ENCODE data around the gene WDR7.

Gene WDR7

GRCh38 chr18:57022716-57023115 lies 371.6 kb downstream of the WDR7 start:
- Histone ChIP-seq H3K9me2 (ENCODE audit: low read depth, low read length) (no peaks in the 10 kb centered on the region), H2AFZ (ENCODE audit: low read length) (no peak overlapping the region), H3K27me3 (ENCODE audit: insufficient read depth, low read length) (no peaks in the 10 kb centered on the region), H3K9ac (ENCODE audit: low read length) (no peak overlapping the region), H3F3A (ENCODE audit: insufficient read depth, low read length) (no peaks in the 10 kb centered on the region), H3K4me3 (ENCODE audit: low read depth, low read length, poor library complexity, severe bottlenecking) (no peak overlapping the region), H3K4me2 (ENCODE audit: low read length) (no peak overlapping the region), H3K9me3 (ENCODE audit: low read length) (no peaks in the 10 kb centered on the region), H3K4me1 (ENCODE audit: insufficient read depth, low read length, severe bottlenecking) (peaks cover 11% of the 10 kb centered on the region), H3K79me2 (ENCODE audit: insufficient read depth, low read length) (no peaks in the 10 kb centered on the region), H3K27ac (ENCODE audit: low read depth, low read length, poor library complexity, severe bottlenecking) (no peak overlapping the region), H3K36me3 (ENCODE audit: insufficient read depth, low read length) (peaks cover 5% of the 10 kb centered on the region; the same call in 1 of the 2 replicates), H4K20me1 (ENCODE audit: insufficient read depth, low read length) (no peaks in the 10 kb centered on the region)
- TF ChIP-seq EZH2 (IDR thresholded peaks at IDR 0.05; ENCODE audit: borderline replicate concordance, low read length) (no peak), CTCF (IDR thresholded peaks at IDR 0.05; ENCODE audit: low read length) (no peak)

DNA sequence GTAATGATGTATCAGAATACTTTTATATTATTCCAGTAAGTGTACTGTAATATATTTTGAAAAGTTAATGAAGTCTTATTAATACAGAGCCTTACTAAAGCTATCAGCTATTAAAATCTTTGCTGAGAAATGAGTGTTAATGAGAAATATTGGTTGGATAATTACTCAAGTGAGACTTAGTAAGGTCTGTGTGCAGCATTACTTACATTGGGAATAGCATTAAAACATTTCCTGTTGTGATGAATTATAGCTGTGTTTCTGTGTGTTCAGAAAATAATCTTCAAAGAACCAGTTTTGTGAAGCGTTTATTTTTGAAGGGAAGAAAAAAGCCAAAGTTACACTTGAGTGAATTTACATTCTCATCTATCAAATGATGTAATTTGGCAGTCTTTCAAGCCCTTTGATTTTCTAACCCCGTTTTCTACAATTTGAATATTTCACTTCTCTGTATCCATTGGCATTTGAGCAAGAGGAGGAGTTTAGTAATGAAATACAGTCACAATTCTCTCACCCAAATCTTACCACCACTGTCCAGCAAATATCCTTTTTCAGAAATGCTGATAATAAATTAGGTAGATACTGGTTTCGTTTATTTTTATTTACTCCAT lies 372.2 kb downstream of the WDR7 start:
- no peak overlapping the region for H3K4me2 ChIP-seq (ENCODE audit: low read length)
- no peaks in the 10 kb centered on the region for H3K9me3 ChIP-seq (ENCODE audit: low read length)
- no peak overlapping the region for H2AFZ ChIP-seq (ENCODE audit: low read length)
- H3K36me3 ChIP-seq (ENCODE audit: insufficient read depth, low read length) = peaks cover 5% of the 10 kb centered on the region; the same call in 1 of the 2 replicates
- H3K79me2 ChIP-seq (ENCODE audit: insufficient read depth, low read length) = no peaks in the 10 kb centered on the region
- no peaks in the 10 kb centered on the region for H3F3A ChIP-seq (ENCODE audit: insufficient read depth, low read length)
- peaks cover 6% of the 10 kb centered on the region for H3K4me1 ChIP-seq (ENCODE audit: insufficient read depth, low read length, severe bottlenecking)
- no peaks in the 10 kb centered on the region for H3K9me2 ChIP-seq (ENCODE audit: low read depth, low read length)
- H3K4me3 ChIP-seq (ENCODE audit: low read depth, low read length, poor library complexity, severe bottlenecking) = no peak overlapping the region
- no peaks in the 10 kb centered on the region for H4K20me1 ChIP-seq (ENCODE audit: insufficient read depth, low read length)
- no peaks in the 10 kb centered on the region for H3K27me3 ChIP-seq (ENCODE audit: insufficient read depth, low read length)
- H3K27ac ChIP-seq (ENCODE audit: low read depth, low read length, poor library complexity, severe bottlenecking) = no peak overlapping the region
- TF ChIP-seq EZH2 (IDR thresholded peaks at IDR 0.05; ENCODE audit: borderline replicate concordance, low read length) (no peak), CTCF (IDR thresholded peaks at IDR 0.05; ENCODE audit: low read length) (no peak)
- H3K9ac ChIP-seq (ENCODE audit: low read length) = no peak overlapping the region

DNA sequence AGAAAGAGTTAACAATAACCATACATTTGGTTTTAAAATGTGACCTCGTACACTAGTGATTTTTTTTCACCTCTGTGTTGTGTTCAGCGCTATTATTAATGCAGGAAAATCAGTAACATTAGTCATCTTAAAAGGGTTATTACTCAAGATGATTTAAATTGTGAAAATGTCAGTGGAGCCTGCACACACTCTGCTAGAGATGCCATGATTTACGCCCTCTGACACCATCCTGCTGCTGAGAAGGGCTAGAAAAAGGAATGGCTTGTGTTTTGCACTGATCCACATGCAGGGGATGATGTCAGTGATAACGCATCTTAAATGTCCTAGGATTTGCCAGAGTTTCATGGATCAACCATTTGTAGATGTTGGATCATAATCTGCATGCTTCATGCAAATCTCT lies 374.4 kb downstream of the WDR7 start:
- H3F3A ChIP-seq (ENCODE audit: insufficient read depth, low read length) = no peaks in the 10 kb centered on the region
- peaks cover 5% of the 10 kb centered on the region; the same call in 1 of the 2 replicates for H3K36me3 ChIP-seq (ENCODE audit: insufficient read depth, low read length)
- H3K4me2 ChIP-seq (ENCODE audit: low read length) = no peak overlapping the region
- H3K9ac ChIP-seq (ENCODE audit: low read length) = no peak overlapping the region
- no peaks in the 10 kb centered on the region for H3K9me2 ChIP-seq (ENCODE audit: low read depth, low read length)
- H2AFZ ChIP-seq (ENCODE audit: low read length) = no peak overlapping the region
- H4K20me1 ChIP-seq (ENCODE audit: insufficient read depth, low read length) = no peaks in the 10 kb centered on the region
- no peak for TF ChIP-seq CTCF (IDR thresholded peaks at IDR 0.05; ENCODE audit: low read length)
- TF ChIP-seq EZH2 (IDR thresholded peaks at IDR 0.05; ENCODE audit: borderline replicate concordance, low read length) = no peak
- H3K9me3 ChIP-seq (ENCODE audit: low read length) = no peaks in the 10 kb centered on the region
- no peaks in the 10 kb centered on the region for H3K79me2 ChIP-seq (ENCODE audit: insufficient read depth, low read length)
- H3K4me3 ChIP-seq (ENCODE audit: low read depth, low read length, poor library complexity, severe bottlenecking) = no peak overlapping the region
- H3K27ac ChIP-seq (ENCODE audit: low read depth, low read length, poor library complexity, severe bottlenecking) = no peak overlapping the region
- peaks cover 6% of the 10 kb centered on the region for H3K4me1 ChIP-seq (ENCODE audit: insufficient read depth, low read length, severe bottlenecking)
- no peaks in the 10 kb centered on the region for H3K27me3 ChIP-seq (ENCODE audit: insufficient read depth, low read length)

All from OCI-LY1 (cell line).